D721Med (cell line): ENCODE data around the gene MED15.
"Not testable (repeated sequence)": the region's sequence is repeated elsewhere in the genome, so short reads cannot be mapped to it uniquely, and the experiment has no call there.

Experiments
- DNase-seq: peaks from one replicate; pipeline ENCODE4 v3.0.0; 2011; ENCODE audit warnings: low spot score; ENCODE audit not compliant: insufficient read length
- FAIRE-seq: peaks from 2 replicates; lab custom pipeline; 2011; peaks lifted over from hg19 to GRCh38; lab: Jason Lieb, UNC
- TF ChIP-seq, protein P1 (sequence below): IDR thresholded peaks from 2 replicates; pipeline ENCODE4 v1.5.1; 2012; ENCODE audit warnings: mild to moderate bottlenecking, control low read depth; ENCODE audit not compliant: insufficient read depth; ENCODE audit errors: missing control alignments

The MED15 gene

GRCh38 chr22:20464912-20465758, 42.3 kb upstream of the MED15 start:
- DNase-seq, result no peak

GRCh38 chr22:20465759-20466077, 41.7 kb upstream of the MED15 start:
- FAIRE-seq (no peak), DNase-seq (no peak)
- TF ChIP-seq, protein P1, sequence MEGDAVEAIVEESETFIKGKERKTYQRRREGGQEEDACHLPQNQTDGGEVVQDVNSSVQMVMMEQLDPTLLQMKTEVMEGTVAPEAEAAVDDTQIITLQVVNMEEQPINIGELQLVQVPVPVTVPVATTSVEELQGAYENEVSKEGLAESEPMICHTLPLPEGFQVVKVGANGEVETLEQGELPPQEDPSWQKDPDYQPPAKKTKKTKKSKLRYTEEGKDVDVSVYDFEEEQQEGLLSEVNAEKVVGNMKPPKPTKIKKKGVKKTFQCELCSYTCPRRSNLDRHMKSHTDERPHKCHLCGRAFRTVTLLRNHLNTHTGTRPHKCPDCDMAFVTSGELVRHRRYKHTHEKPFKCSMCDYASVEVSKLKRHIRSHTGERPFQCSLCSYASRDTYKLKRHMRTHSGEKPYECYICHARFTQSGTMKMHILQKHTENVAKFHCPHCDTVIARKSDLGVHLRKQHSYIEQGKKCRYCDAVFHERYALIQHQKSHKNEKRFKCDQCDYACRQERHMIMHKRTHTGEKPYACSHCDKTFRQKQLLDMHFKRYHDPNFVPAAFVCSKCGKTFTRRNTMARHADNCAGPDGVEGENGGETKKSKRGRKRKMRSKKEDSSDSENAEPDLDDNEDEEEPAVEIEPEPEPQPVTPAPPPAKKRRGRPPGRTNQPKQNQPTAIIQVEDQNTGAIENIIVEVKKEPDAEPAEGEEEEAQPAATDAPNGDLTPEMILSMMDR, result no peak

More at GRCh38 chr22:20464912-20465758, 42.3 kb upstream of the MED15 start:
- TF ChIP-seq, protein P1, result no peak
- FAIRE-seq, result no peak

GRCh38 chr22:20466659-20467379, 40.6 kb upstream of the MED15 start:
- TF ChIP-seq, protein P1, result no peak
- DNase-seq (no peak), FAIRE-seq (no peak)

- FAIRE-seq, result no peak
- DNase-seq, result no peak
- TF ChIP-seq, protein P1, result no peak
Measured at GRCh38 chr22:20469110-20469868, 38.1 kb upstream of the MED15 start.

- not testable (repeated sequence) for DNase-seq, FAIRE-seq
Measured at GRCh38 chr22:20470525-20470924, 36.9 kb upstream of the MED15 start.

GRCh38 chr22:20471126-20471833, 36.1 kb upstream of the MED15 start:
- TF ChIP-seq, protein P1, result no peak
- FAIRE-seq (no peak), DNase-seq (no peak)
